GDM1 (cell line): ENCODE measurements around the gene IFT20.
A peak's percentile ranks its signal among the peaks of the same experiment; 100 is the strongest.

Source experiments
- DNase-seq: peaks from one replicate; lab custom pipeline; 2025; lab: John Stamatoyannopoulos, UW

The IFT20 gene

GRCh38 chr17:28335959-28336871 lies 943 bp upstream of the IFT20 start:
- no peak for DNase-seq

DNA sequence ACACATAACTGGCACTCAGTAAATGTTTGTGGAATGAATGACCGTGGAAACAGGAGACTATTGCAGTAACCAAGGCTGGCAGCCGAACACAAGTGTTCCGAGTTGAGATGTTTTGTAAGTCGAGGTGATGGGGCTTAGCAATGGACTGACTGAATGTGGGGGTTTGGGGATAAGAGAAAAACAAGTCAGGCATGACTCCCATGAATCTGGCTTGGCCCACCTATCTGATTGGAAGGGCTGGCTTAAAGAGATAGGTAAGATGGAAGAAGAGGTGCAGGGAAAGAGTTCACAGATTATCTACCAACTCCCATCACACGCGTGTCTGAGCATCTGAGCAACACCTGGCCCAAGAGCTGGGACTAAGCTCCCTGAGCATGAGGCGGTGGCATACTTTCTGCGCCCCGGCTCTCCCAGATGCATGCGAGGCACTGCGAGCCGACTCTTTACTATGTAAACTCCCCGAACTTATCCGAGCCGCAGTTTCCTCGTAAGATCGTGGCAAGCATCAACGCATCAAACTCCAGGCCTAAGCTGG lies 539 bp downstream of the IFT20 start:
- DNase-seq = no peak

- DNase-seq = no peak
Measured at GRCh38 chr17:28334171-28334570, 1.1 kb downstream of the IFT20 start.

- no peak for DNase-seq
Measured at GRCh38 chr17:28333083-28333746, 2.1 kb downstream of the IFT20 start.

DNA sequence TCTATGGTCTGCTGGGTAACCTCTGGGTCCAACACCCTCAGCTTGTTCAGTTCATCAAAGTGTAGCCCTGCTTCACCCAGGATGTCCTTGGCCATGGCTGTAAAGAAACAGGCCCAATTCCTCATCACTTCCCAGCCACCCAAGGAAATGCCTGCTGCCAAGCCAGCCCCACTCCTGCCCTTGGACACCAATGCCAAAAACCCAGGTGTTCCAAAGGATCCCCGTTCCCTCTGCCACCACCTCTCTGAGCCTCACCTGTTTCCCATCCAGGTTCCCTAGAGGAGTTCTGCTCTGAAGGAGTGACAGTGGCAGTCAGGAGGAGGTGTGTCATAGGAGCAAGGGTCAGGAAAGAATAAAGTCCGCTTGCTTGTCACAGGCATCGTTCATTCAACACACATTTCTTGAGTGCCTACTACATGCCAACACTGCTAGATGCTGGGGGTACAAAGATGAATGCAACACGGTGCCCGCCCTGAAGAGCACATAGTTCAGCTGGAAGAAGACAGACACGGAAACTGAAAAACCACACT lies 3.3 kb downstream of the IFT20 start:
- no peak for DNase-seq

DNA sequence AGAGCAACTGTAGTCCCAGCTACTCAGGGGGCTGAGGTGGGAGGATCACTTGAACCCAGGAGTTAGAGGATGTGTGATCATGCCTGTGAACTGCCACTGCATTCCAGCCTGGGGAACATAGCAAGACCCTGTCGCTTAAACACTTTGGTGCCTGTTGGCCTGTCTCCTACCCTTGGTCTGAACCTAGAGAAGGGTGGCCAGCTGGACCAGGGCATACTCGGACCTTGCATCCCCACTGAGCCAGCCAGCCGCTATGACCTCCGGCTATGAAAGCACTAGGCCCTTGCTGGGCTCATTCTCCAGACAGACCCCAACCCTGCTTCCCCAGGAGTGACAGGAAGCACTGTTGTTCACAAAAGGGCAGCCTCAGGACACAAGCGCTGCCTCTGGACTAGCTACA lies 4.6 kb downstream of the IFT20 start:
- no peak for DNase-seq

DNA sequence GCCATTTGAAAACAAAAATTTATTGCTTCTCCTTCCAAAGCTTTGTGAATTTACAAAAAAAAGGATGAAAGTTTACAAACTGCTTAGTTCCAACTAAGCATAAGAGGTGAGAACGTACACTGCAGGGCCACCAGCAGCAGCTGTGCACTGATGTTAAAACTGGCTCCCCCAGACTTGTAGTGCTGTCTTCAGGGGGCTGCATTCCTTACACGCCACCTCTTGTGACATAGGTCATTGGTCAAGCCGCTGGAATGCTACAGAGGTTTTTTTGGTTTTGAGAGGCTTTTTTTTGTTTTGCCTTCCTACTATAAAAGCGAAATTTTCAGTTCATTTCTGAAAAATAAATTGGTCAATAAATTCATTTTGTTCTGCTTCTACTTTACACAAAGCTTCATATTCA lies 6.9 kb downstream of the IFT20 start:
- DNase-seq = no peak

DNA sequence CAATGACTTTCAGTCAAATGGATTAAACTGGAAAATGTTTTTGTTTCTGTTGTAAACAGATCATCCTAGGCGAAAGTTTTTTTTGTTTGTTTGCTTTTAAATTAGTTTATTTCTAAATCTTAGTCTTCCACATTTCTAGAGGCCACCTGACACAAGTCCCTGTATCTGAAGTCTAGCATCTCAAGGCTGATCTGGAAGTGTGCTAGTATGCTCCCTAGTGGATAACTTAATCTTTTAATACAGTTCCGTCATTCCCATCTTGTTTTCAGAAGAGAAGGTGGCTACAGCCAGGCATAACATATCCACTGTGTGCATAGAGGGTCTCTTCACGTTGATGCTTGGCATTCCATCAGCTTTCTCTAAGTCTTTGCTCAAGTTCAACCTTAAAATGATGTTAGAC lies 7.6 kb downstream of the IFT20 start:
- no peak for DNase-seq

- DNase-seq = no peak
Measured at GRCh38 chr17:28327031-28327607, 8.2 kb downstream of the IFT20 start.

GRCh38 chr17:28326114-28326513 lies 9.2 kb downstream of the IFT20 start:
- no peak for DNase-seq

- DNase-seq = no peak
Measured at GRCh38 chr17:28325211-28325610, 10.1 kb downstream of the IFT20 start.

DNA sequence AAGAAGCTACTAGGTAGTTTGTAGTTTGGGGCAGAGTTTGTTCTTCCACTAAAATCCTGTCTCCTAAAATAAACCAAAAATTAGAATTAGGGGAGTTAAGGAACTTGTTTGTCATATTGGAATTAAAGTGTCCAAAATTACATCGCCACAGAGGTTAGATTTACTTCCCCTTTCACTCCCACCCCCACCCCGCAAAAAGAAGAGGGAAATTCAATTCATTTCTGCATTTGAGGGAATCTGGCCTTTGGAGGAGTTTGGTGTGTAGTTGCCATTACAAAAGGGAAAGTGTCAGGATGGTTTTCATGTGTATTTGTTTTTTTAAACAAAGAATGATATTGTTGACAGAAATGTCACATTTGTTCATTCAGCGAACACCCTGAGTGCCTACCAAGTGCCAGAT lies 10.5 kb downstream of the IFT20 start:
- DNase-seq = no peak

DNA sequence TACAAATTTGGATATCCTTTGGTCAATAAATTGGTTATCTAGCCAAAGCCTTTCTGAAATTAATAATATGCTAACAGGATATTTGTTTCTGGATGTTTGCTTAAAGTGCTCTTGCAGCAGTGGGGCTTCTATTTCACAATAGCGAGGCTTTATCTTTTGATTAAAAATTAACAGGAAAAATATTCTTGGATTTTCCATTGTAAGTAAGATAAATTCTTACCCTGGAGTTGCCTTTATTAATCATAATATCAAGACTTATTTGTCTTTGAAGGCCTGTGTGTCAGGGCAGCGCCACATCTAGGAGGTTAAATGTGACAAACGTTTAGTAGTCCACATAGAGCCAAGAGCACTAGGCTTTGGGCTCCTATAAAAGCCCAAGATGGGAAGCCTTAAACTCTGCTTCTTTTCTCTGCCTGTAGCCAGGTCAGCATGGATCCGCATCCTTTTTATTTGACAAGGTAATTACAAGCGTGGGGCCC lies 11.0 kb downstream of the IFT20 start:
- DNase-seq = no peak

GRCh38 chr17:28320215-28321061 lies 14.8 kb downstream of the IFT20 start:
- DNase-seq = no peak

- DNase-seq = no peak
Measured at GRCh38 chr17:28319598-28319935, 15.7 kb downstream of the IFT20 start.

DNA sequence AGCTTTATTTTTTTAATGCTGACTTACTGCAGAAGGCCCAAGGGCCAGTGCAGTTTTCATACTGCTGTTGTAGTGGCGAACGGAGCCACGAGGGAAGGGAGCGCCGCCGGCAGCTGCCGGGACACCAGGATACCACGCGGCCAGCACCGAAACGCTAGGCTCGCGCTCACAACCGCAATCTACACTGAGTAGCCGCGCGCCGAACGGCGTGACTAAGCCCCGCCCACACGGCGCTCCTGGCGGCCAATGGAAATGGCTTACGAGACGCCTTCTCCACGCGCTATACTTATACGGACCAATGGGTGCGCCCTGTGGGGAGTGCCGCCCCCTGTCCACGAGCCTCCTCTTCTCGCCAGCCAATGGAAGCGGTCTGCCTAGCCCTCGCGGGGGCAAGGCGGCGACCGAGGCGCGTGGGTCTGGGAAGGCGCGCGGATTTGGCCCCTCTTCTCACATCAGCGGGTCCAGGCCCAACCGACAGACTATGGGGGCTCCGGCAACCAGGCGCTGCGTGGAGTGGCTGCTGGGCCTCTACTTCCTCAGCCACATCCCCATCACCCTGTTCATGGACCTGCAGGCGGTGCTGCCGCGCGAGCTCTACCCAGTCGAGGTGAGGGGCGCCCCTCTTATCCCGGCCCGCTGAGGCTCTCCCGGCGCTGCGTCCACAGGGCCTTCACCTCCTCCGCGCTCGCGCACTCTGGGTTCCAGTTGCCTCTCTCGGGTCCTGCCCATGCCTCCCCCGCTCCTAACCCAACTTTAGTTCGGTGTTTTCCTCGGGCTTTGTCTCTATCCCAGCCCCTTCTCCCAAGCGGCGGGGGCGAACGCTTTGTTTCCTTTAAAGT lies 16.3 kb downstream of the IFT20 start, which contains the start of gene TMEM97:
TSS of gene TMEM97 (plus strand) at position 442 of the 839 bp plus-strand sequence. CDS start at position 482, 40 bp downstream.
- peak; percentile 98 for DNase-seq

- no peak for DNase-seq
Measured at GRCh38 chr17:28317966-28318758, 17.1 kb downstream of the IFT20 start.

DNA sequence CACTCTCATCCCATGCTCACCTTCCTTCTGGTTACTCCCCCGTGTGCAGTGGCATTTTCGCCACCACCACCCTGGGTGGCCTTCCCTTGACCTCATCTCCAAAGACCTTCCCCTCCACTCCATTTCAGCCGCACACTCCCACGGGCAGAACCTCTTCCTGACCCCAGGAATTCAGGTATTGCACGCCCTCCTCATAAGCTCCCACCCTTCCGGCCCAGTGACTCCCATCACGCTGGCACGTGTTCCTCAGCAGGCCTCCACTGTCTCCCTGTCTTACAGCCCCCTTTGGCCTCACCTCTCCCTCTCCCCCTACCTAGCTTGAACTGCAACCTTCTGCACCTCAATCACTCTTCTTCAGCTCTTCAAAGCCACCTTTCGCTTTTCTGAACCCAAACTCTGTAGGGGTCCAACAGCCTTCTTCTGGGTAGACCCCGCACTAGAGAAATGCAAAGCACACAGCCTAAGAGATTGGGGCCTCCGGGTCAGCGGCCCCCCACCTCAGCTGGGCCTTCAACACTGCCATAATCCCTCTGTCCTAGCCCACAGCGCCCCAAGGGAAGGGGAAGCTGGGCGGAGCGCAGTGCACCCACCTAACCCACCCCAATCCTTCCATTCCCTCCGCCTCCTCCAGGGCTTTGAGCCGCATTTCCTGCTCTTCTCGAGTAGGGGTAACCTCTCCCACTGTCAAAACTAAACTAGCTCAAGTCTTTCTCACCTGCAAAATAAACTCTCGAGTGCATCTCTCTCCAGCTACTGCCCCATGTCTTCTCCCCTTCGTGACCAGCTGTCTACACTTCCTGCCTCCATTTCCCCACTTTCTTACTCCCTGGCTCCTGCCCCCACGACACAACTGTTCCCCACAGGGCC lies 17.9 kb downstream of the IFT20 start:
- DNase-seq = no peak
